ENCODE data around the gene SMNDC1.

The SMNDC1 gene

DNA sequence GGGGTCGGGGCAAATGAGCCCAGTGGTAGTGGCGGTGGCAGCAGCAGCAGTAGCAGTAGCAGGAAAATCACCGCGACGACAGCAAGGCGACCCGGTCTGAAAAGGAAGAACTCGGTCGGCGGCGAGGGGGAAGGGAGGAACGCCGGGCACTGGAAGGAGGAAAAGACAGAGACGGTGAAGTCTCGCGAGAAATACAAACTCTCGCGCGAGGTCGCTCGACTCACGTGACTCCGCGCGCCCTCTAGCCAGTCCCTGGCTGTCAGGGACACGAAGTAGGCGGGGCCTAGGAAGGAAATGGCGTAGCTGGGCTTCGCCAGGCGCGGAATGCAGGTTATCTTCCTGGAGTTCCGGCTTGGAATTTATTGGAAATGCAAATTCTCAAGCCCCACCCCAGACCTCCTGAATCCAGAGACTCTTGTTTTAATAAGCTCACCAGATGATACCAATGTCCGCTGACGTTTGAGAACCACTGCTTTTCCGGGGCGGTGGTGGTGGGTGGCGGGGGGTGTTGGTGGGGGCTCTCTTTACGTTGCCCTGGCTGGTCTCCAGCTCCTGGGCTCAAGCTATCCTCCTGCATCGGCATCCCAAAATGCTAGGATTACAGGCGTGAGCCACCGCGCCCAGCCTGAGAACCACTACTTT, at the start of gene SMNDC1:
Gene SMNDC1, minus strand, starts transcription at position 141 of the 642 bp plus-strand sequence. CDS start 1,333 bp downstream, outside the sequence.
- TF ChIP-seq, protein P1, sequence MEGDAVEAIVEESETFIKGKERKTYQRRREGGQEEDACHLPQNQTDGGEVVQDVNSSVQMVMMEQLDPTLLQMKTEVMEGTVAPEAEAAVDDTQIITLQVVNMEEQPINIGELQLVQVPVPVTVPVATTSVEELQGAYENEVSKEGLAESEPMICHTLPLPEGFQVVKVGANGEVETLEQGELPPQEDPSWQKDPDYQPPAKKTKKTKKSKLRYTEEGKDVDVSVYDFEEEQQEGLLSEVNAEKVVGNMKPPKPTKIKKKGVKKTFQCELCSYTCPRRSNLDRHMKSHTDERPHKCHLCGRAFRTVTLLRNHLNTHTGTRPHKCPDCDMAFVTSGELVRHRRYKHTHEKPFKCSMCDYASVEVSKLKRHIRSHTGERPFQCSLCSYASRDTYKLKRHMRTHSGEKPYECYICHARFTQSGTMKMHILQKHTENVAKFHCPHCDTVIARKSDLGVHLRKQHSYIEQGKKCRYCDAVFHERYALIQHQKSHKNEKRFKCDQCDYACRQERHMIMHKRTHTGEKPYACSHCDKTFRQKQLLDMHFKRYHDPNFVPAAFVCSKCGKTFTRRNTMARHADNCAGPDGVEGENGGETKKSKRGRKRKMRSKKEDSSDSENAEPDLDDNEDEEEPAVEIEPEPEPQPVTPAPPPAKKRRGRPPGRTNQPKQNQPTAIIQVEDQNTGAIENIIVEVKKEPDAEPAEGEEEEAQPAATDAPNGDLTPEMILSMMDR (IDR thresholded peaks at IDR 0.05; ENCODE audit: low read depth, low read length) = no peak

DNA sequence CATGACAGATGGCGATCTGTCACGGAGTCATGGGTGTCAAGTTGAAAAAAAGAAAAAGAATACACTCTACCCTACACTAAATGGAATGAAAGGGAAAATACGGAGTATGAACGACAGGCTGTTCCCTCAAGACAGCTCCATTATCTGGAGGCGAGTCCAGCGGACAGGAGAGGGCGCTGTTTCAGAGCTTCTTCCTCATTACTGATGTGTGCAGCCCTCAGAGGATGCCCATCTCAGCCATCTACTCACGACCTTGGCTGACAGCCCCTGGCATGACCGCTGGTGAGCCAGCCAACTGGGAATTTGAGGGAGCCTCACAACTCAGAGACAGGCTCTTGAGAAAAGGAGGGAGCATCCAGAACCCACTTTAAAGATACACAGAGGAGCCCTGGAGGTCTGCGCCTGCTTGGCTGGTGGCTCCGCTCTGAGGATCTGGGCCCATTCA, 49.6 kb upstream of the SMNDC1 start:
- DNase-seq (ENCODE audit: extremely low read depth, low read depth) = peak; percentile 56
- TF ChIP-seq, protein P1 (IDR thresholded peaks at IDR 0.05; ENCODE audit: low read depth, low read length) = peak; percentile 81

More for the DNA sequence above, at the start of gene SMNDC1:
- DNase-seq (ENCODE audit: extremely low read depth, low read depth) = peak; percentile 93

DNA sequence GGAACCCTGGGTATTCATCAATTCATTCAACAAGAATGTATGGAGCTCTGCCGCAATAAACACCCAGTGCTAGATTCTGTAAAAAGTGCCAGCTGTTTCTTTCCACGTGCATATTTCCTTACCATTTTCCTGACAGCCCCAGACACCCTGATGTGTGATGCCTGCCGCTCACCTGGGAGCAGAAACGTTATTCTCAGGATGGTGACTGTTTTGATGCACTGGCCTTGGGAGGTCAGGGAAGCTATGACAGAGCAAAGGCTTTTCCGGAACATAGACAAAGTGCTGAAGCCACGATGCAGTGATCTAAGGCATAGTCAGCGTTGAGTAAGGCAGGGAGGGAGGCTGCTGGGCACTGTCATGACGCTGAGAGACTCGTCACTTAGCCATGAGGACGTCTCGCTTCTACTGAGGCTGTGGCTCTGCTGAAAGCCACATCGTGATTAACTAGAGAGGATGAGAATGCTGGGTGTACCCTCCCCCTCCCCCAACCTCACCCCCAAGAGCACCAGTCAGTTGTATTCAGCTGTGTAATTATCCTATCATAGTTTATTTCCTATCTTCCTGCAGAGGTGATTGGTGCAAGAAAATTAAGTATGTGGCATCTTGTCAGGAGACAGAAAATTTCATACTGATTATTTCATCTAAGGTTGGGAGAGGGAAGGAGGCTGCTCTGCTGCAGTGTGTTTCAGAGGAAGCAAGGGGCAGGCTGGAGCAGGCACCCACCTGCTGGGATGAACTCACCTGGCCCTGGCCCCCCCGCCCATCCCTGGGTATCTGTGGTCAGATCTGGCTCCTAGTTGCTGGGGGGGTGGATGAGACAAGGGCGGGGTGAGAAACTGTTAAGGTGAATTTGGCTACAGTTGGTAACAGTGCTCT, 48.8 kb upstream of the SMNDC1 start:
- TF ChIP-seq, protein P1 (IDR thresholded peaks at IDR 0.05; ENCODE audit: low read depth, low read length) = peak; percentile 10
- DNase-seq (ENCODE audit: extremely low read depth, low read depth) = peak; percentile 34

DNA sequence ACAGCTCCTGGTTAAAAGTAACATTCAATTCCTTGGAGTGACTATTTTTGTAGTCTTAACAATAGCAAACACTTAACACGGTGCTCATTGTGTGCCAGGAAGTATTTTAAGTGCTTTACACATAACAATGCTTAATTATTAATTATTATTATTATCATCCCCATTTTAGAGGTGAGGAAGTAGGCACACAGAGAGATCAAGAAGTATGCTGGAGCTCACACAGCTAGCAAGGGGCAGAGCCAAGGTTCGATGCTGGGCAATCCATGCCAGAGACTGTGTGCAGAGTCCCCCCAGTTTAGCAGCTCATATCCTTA, 48.2 kb upstream of the SMNDC1 start:
- DNase-seq (ENCODE audit: extremely low read depth, low read depth) = no peak
- TF ChIP-seq, protein P1 (IDR thresholded peaks at IDR 0.05; ENCODE audit: low read depth, low read length) = no peak

DNA sequence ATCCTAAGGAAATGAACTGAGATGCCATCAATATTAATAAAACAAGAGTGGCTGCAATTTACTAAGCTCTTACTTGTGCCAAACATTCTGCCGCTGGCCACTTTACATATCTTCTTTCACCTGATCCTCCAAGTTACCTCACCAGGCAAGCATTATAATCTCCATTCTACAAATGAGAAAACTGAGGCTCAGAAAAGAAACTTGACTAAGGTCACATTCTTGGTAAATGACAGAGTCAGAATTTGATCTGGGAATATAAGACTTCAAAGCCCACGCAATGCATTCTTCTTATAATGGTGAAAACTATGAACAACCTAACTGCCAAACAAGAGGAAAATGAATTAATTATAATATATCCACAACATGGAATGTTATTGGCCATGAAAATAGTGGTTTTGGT, 46.1 kb upstream of the SMNDC1 start:
- TF ChIP-seq, protein P1 (IDR thresholded peaks at IDR 0.05; ENCODE audit: low read depth, low read length) = no peak
- DNase-seq (ENCODE audit: extremely low read depth, low read depth) = no peak

DNA sequence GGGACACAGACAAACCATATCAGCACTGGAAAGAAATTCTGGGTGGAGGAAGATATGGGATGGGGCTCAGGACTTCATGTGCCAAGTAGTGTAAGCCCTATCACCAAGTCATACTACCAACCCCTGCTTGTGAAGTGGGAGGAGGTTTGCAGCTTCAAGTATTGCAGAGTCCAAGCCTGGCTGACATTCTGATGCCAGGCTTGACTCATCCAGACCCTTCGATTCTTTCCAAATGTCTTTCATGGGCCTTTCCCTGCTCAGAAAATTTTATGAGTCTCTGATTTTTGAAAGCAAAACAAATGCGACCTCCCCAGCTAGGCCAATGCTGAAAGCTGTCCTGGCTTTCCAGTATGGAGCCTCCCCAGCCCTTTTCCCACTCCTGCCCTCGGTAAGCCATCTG, 45.1 kb upstream of the SMNDC1 start:
- no peak for DNase-seq (ENCODE audit: extremely low read depth, low read depth)
- TF ChIP-seq, protein P1 (IDR thresholded peaks at IDR 0.05; ENCODE audit: low read depth, low read length) = no peak

DNA sequence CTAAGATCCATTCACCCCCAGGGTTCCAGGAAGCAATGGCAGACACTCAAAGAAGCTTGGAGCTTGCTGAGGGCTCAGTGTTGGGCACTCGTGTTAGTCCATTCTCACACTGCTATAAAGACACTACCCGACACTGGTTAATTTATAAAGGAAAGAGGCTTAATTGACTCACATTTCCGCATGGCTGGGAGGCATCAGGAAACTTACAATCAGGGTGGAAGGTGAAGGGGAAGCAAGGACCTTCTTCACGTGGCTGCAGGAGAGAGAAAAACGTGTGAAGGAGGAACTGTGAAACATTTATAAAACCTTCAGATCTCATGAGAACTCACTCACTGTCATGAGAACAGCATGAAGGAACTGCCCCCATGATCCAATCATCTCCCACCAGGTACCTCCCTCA, 44.7 kb upstream of the SMNDC1 start:
- TF ChIP-seq, protein P1 (IDR thresholded peaks at IDR 0.05; ENCODE audit: low read depth, low read length) = no peak
- no peak for DNase-seq (ENCODE audit: extremely low read depth, low read depth)

All from AG09319 (cell line).